Mucosa of gallbladder (tissue), 1 donor: Measurements from ENCODE around the gene COG7. TPM values are rescaled to one million over a fixed set of nuclear protein-coding genes. Genes with fewer than 3 reads are reported as not detected.

Experiments
- DNase-seq: peaks from one replicate; pipeline ENCODE4 v3.0.0-alpha.2; 2020; ENCODE audit warnings: low spot score
- total RNA-seq: library from RNA; stranded (reverse); gene quantifications from one replicate; pipeline ENCODE4 v1.2.1, GENCODE V29; 2021
- donor health status: DM: no; HTN: no; CAD: no.

The COG7 gene
- total RNA-seq, 1 donor from 2014 or later: 27.4 TPM

- no peak for DNase-seq
These were observed 93.8 kb downstream of the COG7 start for GRCh38 chr16:23359092-23359760.

- DNase-seq: no peak
These were observed 95.2 kb downstream of the COG7 start for GRCh38 chr16:23357761-23358290.

GRCh38 chr16:23356941-23357340, 96.0 kb downstream of the COG7 start:
- no peak for DNase-seq

DNA sequence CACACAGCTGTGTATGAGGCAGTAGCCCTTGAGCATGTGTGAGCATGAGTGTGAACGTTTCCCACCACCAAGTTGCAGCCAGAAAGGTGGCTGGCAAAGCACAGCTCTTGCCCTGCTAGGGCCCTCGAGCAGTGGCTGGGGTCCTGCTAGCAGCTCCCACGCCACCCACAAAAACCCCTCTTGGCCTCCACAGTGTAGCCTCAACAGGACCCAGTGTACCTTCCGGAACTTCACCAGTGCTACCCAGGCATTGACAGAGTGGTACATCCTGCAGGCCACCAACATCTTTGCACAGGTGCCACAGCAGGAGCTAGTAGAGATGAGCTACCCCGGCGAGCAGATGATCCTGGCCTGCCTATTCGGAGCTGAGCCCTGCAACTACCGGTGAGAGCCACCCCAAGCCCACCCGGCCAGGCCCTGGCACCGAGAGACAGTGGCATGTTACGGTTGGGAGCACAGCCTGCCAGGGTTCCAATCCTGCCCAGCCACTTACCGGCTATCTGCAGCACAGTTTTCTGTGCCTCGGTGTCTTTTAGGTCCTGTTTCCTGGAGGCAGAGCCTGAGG, 97.8 kb downstream of the COG7 start:
- no peak for DNase-seq

DNA sequence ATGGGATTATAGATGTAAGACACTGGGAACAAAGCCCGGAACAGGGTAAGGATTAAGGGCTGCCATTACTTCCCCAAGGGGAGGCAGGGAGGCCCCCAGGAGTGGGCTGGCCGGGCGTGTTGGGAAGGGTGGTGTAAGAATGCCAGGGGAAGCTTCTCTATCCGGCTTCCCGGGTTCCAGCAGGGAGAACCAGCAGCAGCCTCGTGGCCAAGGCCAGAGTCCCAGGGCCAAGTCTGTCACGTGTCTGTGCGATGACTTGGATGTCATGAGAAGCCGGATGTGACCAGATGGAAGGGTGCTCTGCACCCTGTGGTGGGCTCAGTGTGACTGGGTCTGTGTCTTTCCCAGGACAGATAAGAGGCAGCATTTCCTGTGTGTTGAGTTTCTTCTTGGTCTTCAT, 98.7 kb downstream of the COG7 start:
- no peak for DNase-seq

- DNase-seq: no peak
These were observed 99.5 kb downstream of the COG7 start for GRCh38 chr16:23353440-23353839.

DNA sequence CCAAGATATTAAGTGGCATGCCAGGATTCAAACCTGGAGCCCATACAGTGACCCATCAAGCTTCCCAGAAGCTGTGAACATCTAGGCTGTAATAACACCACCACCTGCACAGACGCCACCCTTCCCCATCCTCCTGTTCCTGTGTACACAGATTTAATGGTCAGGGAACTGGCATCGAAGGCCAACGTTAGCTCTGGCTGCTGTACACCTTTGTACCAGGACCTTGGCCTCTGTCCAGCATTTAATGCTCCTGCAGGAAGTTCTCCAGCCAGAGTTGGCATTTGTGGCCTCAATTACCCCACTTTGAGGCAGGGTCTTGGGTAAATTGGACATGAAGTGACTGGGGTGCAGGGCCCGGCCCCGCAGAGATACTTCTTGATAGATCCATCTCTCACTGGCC, 101.6 kb downstream of the COG7 start:
- DNase-seq: no peak

- no peak for DNase-seq
These were observed 104.2 kb downstream of the COG7 start for GRCh38 chr16:23348579-23349469.

DNA sequence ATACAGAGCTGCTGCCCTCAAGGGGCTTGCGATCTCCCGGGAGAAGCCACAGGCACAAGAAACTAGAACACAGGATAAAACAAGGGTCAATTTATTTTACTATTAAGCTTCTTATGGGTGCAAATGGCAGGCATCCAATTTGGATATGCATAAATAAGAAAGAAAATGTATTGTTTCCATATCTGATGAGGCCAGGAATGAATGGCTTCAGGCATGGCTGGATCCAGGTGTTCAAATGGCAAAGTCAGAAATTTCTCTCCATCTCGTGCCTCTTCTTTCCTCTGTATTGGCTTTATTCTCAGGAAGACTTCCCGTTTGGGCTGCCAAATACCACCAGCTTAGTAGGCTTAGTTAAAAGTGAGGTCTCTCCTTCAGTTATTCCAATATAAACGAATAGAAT, 107.8 kb downstream of the COG7 start:
- DNase-seq: no peak

DNA sequence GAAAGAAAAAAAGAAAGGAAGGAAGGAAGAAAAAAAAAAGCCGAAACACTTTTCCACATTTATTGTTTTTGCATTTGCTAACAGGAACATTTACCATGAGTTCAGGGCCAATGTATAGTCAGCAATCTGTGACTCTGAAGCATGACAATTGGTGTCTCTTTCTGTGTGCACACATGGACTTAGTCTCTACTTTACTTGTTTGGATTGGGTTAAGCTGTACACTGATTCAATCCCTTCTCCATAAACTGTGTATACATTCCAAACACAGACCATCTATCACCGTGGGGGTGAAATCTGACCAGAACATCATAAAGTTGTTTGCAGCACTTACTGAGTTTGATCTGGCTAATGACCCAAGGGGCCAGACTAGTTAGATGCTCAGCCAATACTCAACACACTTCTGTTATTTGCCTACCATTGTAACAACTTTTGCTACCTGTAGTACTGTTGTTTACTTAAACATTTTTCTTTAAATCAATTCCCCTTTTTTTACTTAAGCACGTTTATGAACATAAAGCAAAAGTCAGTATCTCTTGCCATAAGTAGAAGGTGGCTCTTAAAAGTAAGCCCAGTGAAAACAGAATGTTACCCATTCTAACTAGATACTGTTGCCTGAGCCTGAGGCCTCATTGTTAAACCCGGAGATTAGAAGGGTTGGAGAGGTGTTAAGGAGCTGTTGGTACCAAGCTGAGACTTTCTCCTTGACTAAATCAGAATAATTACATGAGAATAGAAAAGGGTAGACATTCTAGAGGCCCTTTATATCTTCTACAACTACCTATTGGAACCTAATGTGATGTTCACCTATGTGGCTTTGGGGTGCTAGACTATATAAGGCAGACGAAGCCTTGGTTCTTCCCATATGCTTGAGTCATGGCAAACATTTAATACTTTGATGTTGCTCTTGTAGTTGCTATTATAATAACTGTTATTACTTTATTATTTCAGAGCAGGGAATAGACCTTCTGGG, 109.1 kb downstream of the COG7 start:
- DNase-seq: no peak

DNA sequence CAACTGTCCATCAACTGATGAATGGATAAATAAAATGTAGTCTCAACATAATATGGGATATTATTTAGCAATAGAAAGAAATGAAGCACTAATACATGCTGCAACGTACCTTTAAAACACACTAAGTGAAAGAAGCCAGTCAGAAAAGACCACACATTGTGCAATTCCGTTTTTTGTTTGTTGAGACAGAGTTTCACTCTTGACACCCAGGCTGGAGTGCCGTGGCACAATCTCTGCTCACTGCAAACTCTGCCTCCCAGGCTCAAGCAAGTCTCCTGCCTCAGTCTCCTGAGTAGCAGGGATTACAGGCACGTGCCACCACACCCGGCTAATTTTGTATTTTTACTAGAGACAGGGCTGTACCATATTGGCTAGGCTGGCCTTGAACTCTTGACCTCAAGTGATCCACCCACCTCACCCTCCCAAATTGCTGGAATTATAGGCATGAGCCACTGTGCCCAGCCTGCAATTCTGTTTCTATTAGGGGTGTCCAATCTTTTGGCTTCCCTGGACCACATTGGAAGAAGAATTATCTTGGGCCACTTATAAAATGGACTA, 110.8 kb downstream of the COG7 start:
- DNase-seq: no peak

GRCh38 chr16:23339787-23340186, 113.2 kb downstream of the COG7 start:
- no peak for DNase-seq

Other genes with a start within 250 kb of the COG7 start
- gene SCNN1B, start 150.9 kb downstream of the COG7 start, total RNA-seq: 2.2 TPM
- gene GGA2, start 57.3 kb upstream of the COG7 start, total RNA-seq: 54.3 TPM
- 17.2 TPM for gene EARS2, start 104.2 kb upstream of the COG7 start, total RNA-seq
- gene UBFD1, start 104.5 kb upstream of the COG7 start, total RNA-seq: 64.9 TPM
- gene NDUFAB1, start 143.1 kb upstream of the COG7 start, total RNA-seq: 87.2 TPM
- 11.3 TPM for gene PALB2, start 188.1 kb upstream of the COG7 start, total RNA-seq
- 60.8 TPM for gene DCTN5, start 188.3 kb upstream of the COG7 start, total RNA-seq
- gene PLK1, start 225.7 kb upstream of the COG7 start, total RNA-seq: 4.2 TPM